ENCODE results near the gene PPP1R8. TPM values are rescaled to one million over a fixed set of nuclear protein-coding genes. Genes with fewer than 3 reads are reported as not detected.
A peak's percentile ranks its signal among the peaks of the same experiment; 100 is the strongest.
"Not testable (repeated sequence)": the region's sequence is repeated elsewhere in the genome, so short reads cannot be mapped to it uniquely, and the experiment has no call there.

Gene PPP1R8
- total and polyA plus RNA-seq, 8 donors = 0.58 to 40.0 (median 22.3) TPM

DNA sequence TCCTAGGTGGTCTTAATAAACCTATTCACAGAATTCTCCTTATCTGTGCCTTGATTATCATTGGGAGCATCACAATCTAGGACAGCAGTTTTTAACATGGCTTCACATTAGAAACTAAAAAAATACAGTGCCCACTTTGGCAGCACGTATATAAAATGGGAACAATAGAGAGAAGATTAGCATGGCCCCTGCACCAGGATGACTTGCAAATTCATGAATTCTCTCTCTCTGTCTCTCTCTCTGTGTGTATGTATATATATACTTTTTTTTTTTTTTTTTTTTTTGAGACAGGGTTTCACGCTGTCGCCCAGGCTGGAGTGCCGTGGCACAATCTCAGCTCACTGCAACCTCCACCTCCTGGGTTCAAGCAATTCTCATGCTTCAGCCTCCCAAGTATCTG lies 6.2 kb upstream of the PPP1R8 start:
- Histone ChIP-seq H3K4me1 (no peaks in the 10 kb centered on the region), H3K27ac (no peak overlapping the region), H3K36me3 (peaks cover 25 to 64% (median 57%) of the 10 kb centered on the region in 4 donors), H3K27me3 (no peaks in the 10 kb centered on the region), H3K9me3 (no peaks in the 10 kb centered on the region), H3K4me3 (no peak overlapping the region)
- DNase-seq = no peak
- 96 to 98% (median 97%) methylated on average over 4 of the region's 4 CpGs for WGBS, 5 donors
- TF ChIP-seq, protein P1, sequence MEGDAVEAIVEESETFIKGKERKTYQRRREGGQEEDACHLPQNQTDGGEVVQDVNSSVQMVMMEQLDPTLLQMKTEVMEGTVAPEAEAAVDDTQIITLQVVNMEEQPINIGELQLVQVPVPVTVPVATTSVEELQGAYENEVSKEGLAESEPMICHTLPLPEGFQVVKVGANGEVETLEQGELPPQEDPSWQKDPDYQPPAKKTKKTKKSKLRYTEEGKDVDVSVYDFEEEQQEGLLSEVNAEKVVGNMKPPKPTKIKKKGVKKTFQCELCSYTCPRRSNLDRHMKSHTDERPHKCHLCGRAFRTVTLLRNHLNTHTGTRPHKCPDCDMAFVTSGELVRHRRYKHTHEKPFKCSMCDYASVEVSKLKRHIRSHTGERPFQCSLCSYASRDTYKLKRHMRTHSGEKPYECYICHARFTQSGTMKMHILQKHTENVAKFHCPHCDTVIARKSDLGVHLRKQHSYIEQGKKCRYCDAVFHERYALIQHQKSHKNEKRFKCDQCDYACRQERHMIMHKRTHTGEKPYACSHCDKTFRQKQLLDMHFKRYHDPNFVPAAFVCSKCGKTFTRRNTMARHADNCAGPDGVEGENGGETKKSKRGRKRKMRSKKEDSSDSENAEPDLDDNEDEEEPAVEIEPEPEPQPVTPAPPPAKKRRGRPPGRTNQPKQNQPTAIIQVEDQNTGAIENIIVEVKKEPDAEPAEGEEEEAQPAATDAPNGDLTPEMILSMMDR (IDR thresholded peaks at IDR 0.05) = no peak
- TF ChIP-seq POLR2AphosphoS5 (IDR thresholded peaks at IDR 0.05) = no peak
- no peak for TF ChIP-seq EP300 (IDR thresholded peaks at IDR 0.05)
- TF ChIP-seq POLR2A (IDR thresholded peaks at IDR 0.05) = no peak
- intact Hi-C loops (cut with DNase I; ENCODE audit: low total_unique reads) = no loop called here

DNA sequence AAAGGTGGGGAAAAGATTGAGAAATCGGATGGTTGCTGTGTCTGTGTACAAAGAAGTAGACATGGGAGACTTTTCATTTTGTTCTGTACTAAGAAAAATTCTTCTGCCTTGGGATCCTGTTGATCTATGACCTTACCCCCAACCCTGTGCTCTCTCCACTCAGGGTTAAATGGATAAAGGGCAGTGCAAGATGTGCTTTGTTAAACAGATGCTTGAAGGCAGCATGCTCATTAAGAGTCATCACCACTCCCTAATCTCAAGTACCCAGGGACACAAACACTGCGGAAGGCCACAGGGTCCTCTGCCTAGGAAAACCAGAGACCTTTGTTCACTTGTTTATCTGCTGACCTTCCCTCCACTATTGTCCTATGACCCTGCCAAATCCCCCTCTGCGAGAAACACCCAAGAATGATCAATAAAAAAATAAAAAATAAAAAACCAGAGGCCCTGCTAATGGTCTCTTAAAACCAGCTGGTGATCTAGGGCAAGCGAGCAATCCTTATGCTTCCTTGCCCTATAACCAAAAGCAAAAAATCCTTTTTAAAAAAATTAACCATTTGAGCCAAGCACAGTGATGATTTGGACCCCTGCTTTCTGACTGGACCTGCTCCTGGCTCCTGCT lies 1.1 kb upstream of the PPP1R8 start:
- H3K9me3 ChIP-seq; intact Hi-C loops (cut with DNase I; ENCODE audit: low total_unique reads); H3K27me3 ChIP-seq; H3K4me3 ChIP-seq; DNase-seq: not testable (repeated sequence)
- H3K4me1 ChIP-seq = peaks cover 12 to 39% (median 20%) of the 10 kb centered on the region in 4 donors
- peaks cover 0 to 33% (median 25%) of the 10 kb centered on the region in 4 donors for H3K36me3 ChIP-seq
- WGBS, 5 donors = 75 to 89% (median 84%) methylated on average over 3 to 4 of the region's 4 CpGs
- H3K27ac ChIP-seq = peak overlapping the region in 4 of 5 donors; percentile 83 to 95 (median 93)

DNA sequence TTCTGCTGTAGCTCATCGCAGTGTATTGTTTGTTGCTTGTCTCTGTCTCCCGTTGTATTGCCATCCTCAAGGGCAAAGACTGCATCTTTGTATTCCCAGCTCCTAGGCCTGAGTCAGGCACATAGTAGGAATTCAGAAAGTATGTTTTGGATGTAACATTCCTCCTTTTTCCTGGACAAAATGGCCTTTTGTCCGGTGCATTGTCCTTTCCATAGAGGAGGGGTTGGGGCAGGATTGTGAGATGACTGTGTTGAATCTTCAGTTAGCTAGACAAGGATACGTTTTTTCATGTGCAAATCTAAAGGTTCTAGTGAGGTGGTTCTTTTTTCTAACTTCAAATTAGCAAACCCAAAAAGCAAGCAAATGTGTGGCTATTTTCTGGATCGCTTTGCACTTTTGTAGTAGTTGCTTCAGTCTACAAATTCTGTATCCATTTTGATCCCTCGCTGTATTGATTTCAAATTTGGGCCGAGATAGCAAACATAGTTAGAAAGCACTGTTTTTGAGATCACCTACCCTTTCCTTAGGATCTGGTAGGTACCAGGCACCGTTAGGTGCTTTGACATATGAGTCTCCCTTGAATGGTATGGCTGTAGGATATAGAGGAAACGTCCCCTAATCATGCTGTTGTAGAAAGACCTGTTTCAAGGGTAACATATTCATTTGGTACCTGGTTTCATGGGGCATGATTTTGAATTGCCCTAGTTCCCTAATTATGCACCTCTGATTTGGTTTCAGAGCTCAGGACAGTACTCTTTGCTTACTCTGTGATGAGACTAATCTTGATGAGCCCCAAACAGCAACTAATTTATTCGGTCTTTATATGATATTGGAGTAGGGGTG lies 1.2 kb downstream of the PPP1R8 start:
- H3K4me1 ChIP-seq = peaks cover 12 to 43% (median 33%) of the 10 kb centered on the region in 4 donors
- DNase-seq = no peak
- peak overlapping the region in 3 of 5 donors; percentile 83 to 95 (median 93) for H3K27ac ChIP-seq
- 44 to 49% (median 47%) methylated on average over 10 of the region's 10 CpGs for WGBS, 5 donors
- intact Hi-C loops (cut with DNase I; ENCODE audit: low total_unique reads) = no loop called here
- peak overlapping the region; percentile 71 to 99 (median 86) for H3K4me3 ChIP-seq
- TF ChIP-seq EP300 (IDR thresholded peaks at IDR 0.05) = no peak
- TF ChIP-seq, protein P1 (IDR thresholded peaks at IDR 0.05) = no peak
- H3K9me3 ChIP-seq = no peaks in the 10 kb centered on the region
- H3K27me3 ChIP-seq = no peaks in the 10 kb centered on the region
- peaks cover 0 to 38% (median 30%) of the 10 kb centered on the region in 4 donors for H3K36me3 ChIP-seq

DNA sequence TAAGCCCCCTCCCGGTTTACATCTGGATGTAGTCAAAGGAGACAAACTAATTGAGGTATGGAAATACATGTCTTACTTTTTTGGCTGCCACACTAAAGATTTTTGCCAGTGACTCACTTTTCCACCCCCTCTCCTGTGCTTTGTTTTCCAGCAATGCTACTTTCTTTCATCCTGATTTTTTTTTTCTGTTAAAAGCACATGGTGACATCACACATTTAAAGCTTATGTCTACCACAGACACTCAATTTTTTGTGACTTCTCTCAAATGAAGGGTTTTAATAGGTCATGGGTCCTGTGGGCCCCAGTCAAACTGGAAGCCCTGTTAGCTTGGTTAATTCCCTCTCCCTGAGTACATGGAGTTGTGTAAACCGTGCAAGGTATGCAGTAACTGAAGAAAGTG lies 2.2 kb downstream of the PPP1R8 start:
- Histone ChIP-seq H3K36me3 (peaks cover 0 to 47% (median 38%) of the 10 kb centered on the region in 4 donors), H3K27ac (no peak overlapping the region), H3K9me3 (no peaks in the 10 kb centered on the region), H3K4me1 (peaks cover 12 to 43% (median 33%) of the 10 kb centered on the region in 4 donors), H3K4me3 (no peak overlapping the region), H3K27me3 (no peaks in the 10 kb centered on the region)
- intact Hi-C loops (cut with DNase I; ENCODE audit: low total_unique reads) = no loop called here
- DNase-seq = no peak
- WGBS, 5 donors = 81 to 85% (median 82%) methylated on average over 2 of the region's 2 CpGs
- TF ChIP-seq POLR2AphosphoS5 (IDR thresholded peaks at IDR 0.05) = no peak
- no peak for TF ChIP-seq EP300 (IDR thresholded peaks at IDR 0.05)
- TF ChIP-seq POLR2A (IDR thresholded peaks at IDR 0.05) = no peak
- TF ChIP-seq, protein P1 (IDR thresholded peaks at IDR 0.05) = no peak

Data from stomach (tissue), 9 donors.